GM23248 (cell line): ENCODE data around the gene PLXDC2.

Experiments used
- EZH2 ChIP-seq: fragments of 200-600 bp; sonication (generic); IDR thresholded peaks from 2 replicates; pipeline ENCODE4 v1.6.1; 2018; ENCODE audit warnings: antibody characterized with exemption, mild to moderate bottlenecking; ENCODE audit not compliant: insufficient read depth, poor library complexity, severe bottlenecking
- EZH2phosphoT487 ChIP-seq: fragments of 200-600 bp; sonication (generic); IDR thresholded peaks from 2 replicates; pipeline ENCODE4 v1.6.1; 2018; ENCODE audit warnings: antibody characterized with exemption, moderate library complexity, mild to moderate bottlenecking, low read depth; ENCODE audit not compliant: insufficient read depth

DNA sequence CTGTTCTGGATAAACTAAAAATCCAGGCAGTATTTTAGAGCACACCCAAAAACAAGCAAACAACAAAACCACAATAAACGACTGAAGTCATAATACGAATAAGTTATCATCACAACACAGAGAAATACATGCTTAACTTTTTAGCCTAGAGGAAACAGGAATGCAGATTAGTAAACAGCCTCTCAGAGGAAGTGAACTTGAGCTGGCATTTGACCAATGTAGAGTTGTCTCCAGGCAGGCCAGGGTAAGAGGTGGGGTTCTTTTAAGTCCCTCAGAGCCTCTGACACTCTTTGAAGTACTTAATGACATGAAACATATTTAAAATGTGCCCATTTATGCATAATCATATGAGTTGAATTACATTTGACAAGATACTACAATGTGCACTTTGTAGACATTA, 43.3 kb upstream of the PLXDC2 start:
- no peak for TF ChIP-seq EZH2phosphoT487
- TF ChIP-seq EZH2: no peak
